ENCODE data around the gene CCDC180. TPM values are rescaled to one million over a fixed set of nuclear protein-coding genes. Genes with fewer than 3 reads are reported as not detected.

CCDC180 gene
- total and polyA plus RNA-seq, 10 of the 15 experiments (the other 5 are each of a cell fraction or from before 2014, with no cell fraction given) = 0.31 to 1.1 (median 0.57) TPM

DNA sequence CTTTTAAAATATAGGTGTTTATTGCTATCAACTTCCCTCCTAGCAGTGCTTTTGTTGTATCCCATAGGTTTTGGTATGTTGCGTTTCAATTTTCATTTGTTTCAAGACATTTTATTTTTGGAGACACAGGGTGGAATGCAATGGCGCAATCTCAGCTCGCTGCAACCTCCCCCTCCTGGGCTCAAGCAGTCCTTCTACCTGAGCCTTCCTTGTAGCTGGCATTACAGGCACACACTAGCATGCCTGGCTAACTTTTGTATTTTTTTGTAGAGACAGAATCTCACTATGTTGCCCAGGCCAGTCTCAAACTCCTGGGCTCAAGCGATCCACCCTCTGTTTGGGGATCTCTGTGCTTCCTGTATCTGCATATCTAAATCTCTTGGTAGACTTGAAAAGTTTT is 35.4 kb upstream of the CCDC180 start (continued):
- TF ChIP-seq, protein P1, sequence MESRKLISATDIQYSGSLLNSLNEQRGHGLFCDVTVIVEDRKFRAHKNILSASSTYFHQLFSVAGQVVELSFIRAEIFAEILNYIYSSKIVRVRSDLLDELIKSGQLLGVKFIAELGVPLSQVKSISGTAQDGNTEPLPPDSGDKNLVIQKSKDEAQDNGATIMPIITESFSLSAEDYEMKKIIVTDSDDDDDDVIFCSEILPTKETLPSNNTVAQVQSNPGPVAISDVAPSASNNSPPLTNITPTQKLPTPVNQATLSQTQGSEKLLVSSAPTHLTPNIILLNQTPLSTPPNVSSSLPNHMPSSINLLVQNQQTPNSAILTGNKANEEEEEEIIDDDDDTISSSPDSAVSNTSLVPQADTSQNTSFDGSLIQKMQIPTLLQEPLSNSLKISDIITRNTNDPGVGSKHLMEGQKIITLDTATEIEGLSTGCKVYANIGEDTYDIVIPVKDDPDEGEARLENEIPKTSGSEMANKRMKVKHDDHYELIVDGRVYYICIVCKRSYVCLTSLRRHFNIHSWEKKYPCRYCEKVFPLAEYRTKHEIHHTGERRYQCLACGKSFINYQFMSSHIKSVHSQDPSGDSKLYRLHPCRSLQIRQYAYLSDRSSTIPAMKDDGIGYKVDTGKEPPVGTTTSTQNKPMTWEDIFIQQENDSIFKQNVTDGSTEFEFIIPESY (IDR thresholded peaks at IDR 0.05) = no peak

DNA sequence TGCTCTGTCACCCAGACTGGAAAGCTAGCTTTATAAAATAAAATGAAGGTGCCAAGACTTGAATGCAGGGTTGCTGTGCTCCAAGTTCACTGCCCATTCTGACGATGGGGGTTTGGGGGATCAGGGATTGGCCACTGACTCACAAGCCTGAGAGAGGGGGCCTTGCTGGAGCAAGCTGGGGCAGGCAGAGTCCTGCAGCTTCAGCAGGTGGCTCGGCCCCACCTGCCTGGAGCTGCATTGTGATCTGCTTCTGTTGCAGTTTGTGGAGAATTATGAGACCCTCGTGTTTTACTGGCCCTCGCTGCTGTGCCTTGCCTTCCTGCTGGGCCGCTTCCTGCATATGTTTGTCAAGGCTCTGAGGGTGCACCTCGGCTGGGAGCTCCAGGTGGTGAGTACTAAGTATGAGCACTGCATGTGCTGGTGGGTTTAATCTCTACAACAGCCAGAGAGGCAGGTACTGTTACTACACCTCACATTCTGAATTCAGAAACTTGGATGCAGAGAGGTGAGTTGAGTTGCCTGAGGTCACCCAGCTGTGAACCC is 31.1 kb upstream of the CCDC180 start:
- no TSS peak for BruUV-seq (replicated peaks)
- DNase-seq (ENCODE audit: low read depth, low spot score) = no peak
- ATAC-seq = no peak
- Histone ChIP-seq H3K9me3 (replicated peaks; ENCODE audit: control insufficient read depth, insufficient read depth, low read length) (no peaks in the 10 kb centered on the region), H3K9ac (ENCODE audit: control insufficient read depth, insufficient read depth, low read length) (no peak overlapping the region), H3K4me3 (no peak overlapping the region), H2AFZ (ENCODE audit: control insufficient read depth, low read depth, low read length) (no peak overlapping the region), H3K4me2 (ENCODE audit: control insufficient read depth, insufficient read depth) (no peak overlapping the region), H3K27ac (ENCODE audit: control insufficient read depth, insufficient read depth) (no peak overlapping the region), H3K27me3 (replicated peaks in 1 of 2; ENCODE audit: control insufficient read depth in 2 of 2, insufficient read depth in 2 of 2, low read length in 1 of 2) (no peaks in the 10 kb centered on the region; a peak in 1 of 4 replicates), H3K4me1 (ENCODE audit: control insufficient read depth, insufficient read depth, low read length) (no peaks in the 10 kb centered on the region), H3K79me2 (ENCODE audit: control insufficient read depth, insufficient read depth, low read length) (no peaks in the 10 kb centered on the region), H3K36me3 (ENCODE audit: control insufficient read depth in 2 of 2, insufficient read depth in 2 of 2, low read length in 1 of 2) (no peaks in the 10 kb centered on the region), H4K20me1 (ENCODE audit: control insufficient read depth, insufficient read depth) (no peaks in the 10 kb centered on the region)
- TF ChIP-seq CHD4 (IDR thresholded peaks at IDR 0.05) = no peak
- TF ChIP-seq, protein P2, sequence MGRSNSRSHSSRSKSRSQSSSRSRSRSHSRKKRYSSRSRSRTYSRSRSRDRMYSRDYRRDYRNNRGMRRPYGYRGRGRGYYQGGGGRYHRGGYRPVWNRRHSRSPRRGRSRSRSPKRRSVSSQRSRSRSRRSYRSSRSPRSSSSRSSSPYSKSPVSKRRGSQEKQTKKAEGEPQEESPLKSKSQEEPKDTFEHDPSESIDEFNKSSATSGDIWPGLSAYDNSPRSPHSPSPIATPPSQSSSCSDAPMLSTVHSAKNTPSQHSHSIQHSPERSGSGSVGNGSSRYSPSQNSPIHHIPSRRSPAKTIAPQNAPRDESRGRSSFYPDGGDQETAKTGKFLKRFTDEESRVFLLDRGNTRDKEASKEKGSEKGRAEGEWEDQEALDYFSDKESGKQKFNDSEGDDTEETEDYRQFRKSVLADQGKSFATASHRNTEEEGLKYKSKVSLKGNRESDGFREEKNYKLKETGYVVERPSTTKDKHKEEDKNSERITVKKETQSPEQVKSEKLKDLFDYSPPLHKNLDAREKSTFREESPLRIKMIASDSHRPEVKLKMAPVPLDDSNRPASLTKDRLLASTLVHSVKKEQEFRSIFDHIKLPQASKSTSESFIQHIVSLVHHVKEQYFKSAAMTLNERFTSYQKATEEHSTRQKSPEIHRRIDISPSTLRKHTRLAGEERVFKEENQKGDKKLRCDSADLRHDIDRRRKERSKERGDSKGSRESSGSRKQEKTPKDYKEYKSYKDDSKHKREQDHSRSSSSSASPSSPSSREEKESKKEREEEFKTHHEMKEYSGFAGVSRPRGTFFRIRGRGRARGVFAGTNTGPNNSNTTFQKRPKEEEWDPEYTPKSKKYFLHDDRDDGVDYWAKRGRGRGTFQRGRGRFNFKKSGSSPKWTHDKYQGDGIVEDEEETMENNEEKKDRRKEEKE (IDR thresholded peaks at IDR 0.05) = no peak
- no peak for TF ChIP-seq POU2F2 (IDR thresholded peaks at IDR 0.05; ENCODE audit: borderline replicate concordance, low read depth, low read length)
- no peak for TF ChIP-seq TCF3 (IDR thresholded peaks at IDR 0.05; ENCODE audit: borderline replicate concordance, insufficient read depth, low read depth, low read length)
- no peak for TF ChIP-seq ZNF24 (IDR thresholded peaks at IDR 0.05)
- no peak for TF ChIP-seq ESRRA (IDR thresholded peaks at IDR 0.05; ENCODE audit: low read length)
- no peak for TF ChIP-seq JUNB (IDR thresholded peaks at IDR 0.05)
- TF ChIP-seq ZNF384 (IDR thresholded peaks at IDR 0.05; ENCODE audit: borderline replicate concordance, low read depth, low read length) = no peak
- no peak for TF ChIP-seq MEF2B (IDR thresholded peaks at IDR 0.05; ENCODE audit: partially characterized antibody, poor library complexity, severe bottlenecking)
- no peak for TF ChIP-seq SREBF2 (IDR thresholded peaks at IDR 0.05; ENCODE audit: low read length)
- TF ChIP-seq SPI1 (IDR thresholded peaks at IDR 0.05; ENCODE audit: borderline replicate concordance, insufficient read depth, low read depth, low read length) = no peak
- no peak for TF ChIP-seq MYB (IDR thresholded peaks at IDR 0.05; ENCODE audit: borderline replicate concordance, low read depth, low read length)
- TF ChIP-seq, protein P3, sequence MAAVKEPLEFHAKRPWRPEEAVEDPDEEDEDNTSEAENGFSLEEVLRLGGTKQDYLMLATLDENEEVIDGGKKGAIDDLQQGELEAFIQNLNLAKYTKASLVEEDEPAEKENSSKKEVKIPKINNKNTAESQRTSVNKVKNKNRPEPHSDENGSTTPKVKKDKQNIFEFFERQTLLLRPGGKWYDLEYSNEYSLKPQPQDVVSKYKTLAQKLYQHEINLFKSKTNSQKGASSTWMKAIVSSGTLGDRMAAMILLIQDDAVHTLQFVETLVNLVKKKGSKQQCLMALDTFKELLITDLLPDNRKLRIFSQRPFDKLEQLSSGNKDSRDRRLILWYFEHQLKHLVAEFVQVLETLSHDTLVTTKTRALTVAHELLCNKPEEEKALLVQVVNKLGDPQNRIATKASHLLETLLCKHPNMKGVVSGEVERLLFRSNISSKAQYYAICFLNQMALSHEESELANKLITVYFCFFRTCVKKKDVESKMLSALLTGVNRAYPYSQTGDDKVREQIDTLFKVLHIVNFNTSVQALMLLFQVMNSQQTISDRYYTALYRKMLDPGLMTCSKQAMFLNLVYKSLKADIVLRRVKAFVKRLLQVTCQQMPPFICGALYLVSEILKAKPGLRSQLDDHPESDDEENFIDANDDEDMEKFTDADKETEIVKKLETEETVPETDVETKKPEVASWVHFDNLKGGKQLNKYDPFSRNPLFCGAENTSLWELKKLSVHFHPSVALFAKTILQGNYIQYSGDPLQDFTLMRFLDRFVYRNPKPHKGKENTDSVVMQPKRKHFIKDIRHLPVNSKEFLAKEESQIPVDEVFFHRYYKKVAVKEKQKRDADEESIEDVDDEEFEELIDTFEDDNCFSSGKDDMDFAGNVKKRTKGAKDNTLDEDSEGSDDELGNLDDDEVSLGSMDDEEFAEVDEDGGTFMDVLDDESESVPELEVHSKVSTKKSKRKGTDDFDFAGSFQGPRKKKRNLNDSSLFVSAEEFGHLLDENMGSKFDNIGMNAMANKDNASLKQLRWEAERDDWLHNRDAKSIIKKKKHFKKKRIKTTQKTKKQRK (IDR thresholded peaks at IDR 0.05; ENCODE audit: low read depth, low read length) = no peak
- TF ChIP-seq ZZZ3 (IDR thresholded peaks at IDR 0.05; ENCODE audit: control insufficient read depth, insufficient read length, low read depth) = no peak
- TF ChIP-seq BACH1 (IDR thresholded peaks at IDR 0.05; ENCODE audit: borderline replicate concordance) = no peak
- FAIRE-seq = no peak
- ChIA-PET CTCF (no interaction called here), RAD21 (ENCODE audit: unreplicated experiment) (no interaction called here), POLR2A (no interaction called here), SMC1A (ENCODE audit: uncharacterized antibody, unreplicated experiment) (no interaction called here)
- in situ Hi-C loops (cut with MboI) = no loop called here
- WGBS (ENCODE audit: insufficient coverage, insufficient replicate concordance, low lambda C conversion rate, missing lambda C conversion rate) = 27% methylated on average over 6 of the region's 6 CpGs
- intact Hi-C loops (cut with micrococcal nuclease; ENCODE audit: unreplicated experiment) = no loop called here
